HG03521 (cell line): ENCODE results near the gene AK8.

Experiments used
- ATAC-seq: cut with Tn5 transposase; IDR thresholded peaks from one replicate; pipeline ENCODE4 v1.9.1; 2021; ENCODE audit warnings: mild to moderate bottlenecking, moderate library complexity; ENCODE audit not compliant: unreplicated experiment

Gene AK8

GRCh38 chr9:132826621-132827365 lies 51.3 kb downstream of the AK8 start:
- no peak for ATAC-seq

- no peak for ATAC-seq
These were observed 52.0 kb downstream of the AK8 start for GRCh38 chr9:132826131-132826530.

- no peak for ATAC-seq
These were observed 52.7 kb downstream of the AK8 start for GRCh38 chr9:132825430-132825829.

GRCh38 chr9:132824951-132825350 lies 53.1 kb downstream of the AK8 start:
- ATAC-seq, result no peak

- ATAC-seq, result no peak
These were observed 53.9 kb downstream of the AK8 start for GRCh38 chr9:132824151-132824550.

GRCh38 chr9:132823370-132824145 lies 54.5 kb downstream of the AK8 start:
- ATAC-seq, result no peak

- ATAC-seq, result no peak
These were observed 57.7 kb downstream of the AK8 start for GRCh38 chr9:132820169-132820944.

- no peak for ATAC-seq
These were observed 59.5 kb downstream of the AK8 start for GRCh38 chr9:132818588-132818987.

GRCh38 chr9:132814937-132815336 lies 63.1 kb downstream of the AK8 start:
- ATAC-seq, result no peak

- ATAC-seq, result no peak
These were observed 64.8 kb downstream of the AK8 start for GRCh38 chr9:132813115-132813771.

- ATAC-seq, result no peak
These were observed 66.1 kb downstream of the AK8 start for GRCh38 chr9:132811985-132812384.

GRCh38 chr9:132810314-132810713 lies 67.8 kb downstream of the AK8 start:
- no peak for ATAC-seq

GRCh38 chr9:132809677-132810271 lies 68.3 kb downstream of the AK8 start:
- no peak for ATAC-seq

- ATAC-seq, result no peak
These were observed 69.4 kb downstream of the AK8 start for GRCh38 chr9:132808645-132809044.

GRCh38 chr9:132806723-132807421 lies 71.2 kb downstream of the AK8 start:
- no peak for ATAC-seq

- no peak for ATAC-seq
These were observed 71.8 kb downstream of the AK8 start for GRCh38 chr9:132806306-132806705.

- ATAC-seq, result no peak
These were observed 73.3 kb downstream of the AK8 start for GRCh38 chr9:132804576-132805295.

- no peak for ATAC-seq
These were observed 75.8 kb downstream of the AK8 start for GRCh38 chr9:132802121-132802795.

- no peak for ATAC-seq
These were observed 76.4 kb downstream of the AK8 start for GRCh38 chr9:132801659-132802058.
